KG1 (cell line): Measurements from ENCODE around the gene KCNMB4.

Experiments
- DNase-seq: peaks from one replicate; lab custom pipeline; 2025; lab: John Stamatoyannopoulos, UW

The KCNMB4 gene

DNA sequence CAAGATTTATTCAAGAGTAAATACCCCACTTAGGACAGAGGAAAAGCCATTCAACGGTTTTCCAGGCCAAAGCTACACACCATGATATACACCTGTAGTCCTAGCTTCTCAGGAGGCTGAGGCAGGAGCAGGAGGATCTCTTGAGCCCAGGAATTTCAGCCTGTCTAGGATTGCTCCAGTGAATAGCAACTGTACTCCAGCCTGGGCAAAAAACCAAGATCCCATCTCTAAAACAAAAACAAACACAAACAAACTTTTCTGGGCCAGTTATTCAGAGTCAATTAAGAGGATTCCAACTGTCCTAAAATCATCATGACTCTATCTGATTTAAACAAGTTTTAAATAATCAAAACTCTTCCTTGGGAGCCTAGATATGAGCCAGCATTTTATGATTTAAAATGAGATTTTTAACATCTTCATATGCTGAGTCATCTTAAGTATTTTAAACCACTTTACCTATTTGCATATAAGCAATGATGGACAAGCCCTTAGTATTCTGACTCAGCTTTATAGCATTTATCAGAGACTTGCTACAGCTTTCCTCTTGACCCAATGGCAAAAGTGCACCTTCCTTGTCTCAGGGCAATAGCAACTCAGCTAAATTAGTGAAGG is 77.1 kb downstream of the KCNMB4 start:
- no peak for DNase-seq

- no peak for DNase-seq
Observed at GRCh38 chr12:70444903-70445302, 78.8 kb downstream of the KCNMB4 start.

DNA sequence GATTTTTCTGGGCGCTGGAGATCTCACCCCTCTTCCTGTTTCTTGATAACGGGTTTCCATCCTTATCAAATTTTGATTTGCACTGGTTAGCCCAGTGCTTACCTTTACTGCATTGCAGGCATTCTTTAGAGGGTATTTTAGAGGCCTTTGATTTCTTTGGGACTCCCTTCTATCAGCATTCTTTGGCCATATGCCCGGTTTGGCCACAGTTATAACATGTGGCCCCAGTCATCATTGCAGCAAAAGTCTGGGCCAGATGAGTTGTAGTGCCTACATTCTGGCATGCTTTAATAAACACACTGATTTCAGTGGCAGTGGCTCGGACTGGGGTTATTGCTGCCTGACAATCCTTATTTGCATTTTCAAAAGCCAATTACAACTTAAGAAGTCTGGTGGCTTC is 82.3 kb downstream of the KCNMB4 start:
- DNase-seq, result no peak

DNA sequence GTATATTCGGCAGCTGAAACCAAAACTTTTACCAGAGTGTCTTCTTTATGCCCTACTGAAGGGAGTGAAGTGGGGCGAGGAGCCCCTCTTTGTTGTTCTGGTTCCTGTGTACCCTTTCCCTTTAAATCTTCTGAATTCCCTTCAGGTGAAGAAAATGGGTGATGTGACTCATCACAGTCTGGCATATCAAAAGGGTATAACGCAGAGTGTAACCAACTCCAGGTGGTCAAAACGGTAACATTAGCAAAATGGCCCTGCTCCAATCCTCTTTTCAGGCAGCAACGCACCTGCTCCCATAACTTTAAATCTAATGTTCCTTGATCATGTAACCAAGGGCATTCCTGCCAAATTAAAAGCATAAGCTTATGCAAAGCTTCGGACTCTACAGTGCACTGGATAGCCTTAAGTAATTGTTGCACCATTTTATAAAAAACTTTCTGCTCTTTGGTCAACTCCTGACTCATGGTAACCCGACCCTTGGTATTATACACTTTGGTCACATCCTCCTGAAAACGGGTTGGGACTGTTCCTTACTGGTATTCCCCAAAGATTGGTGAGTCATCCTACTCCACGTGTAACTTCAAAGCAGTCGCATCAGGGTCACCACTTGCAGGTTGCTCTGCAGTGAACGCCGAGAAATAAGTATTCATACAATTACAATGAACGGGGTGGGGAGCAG is 83.1 kb downstream of the KCNMB4 start:
- DNase-seq, result no peak

- no peak for DNase-seq
Observed at GRCh38 chr12:70449753-70450341, 83.8 kb downstream of the KCNMB4 start.

- DNase-seq, result no peak
Observed at GRCh38 chr12:70451528-70451927, 85.4 kb downstream of the KCNMB4 start.

- DNase-seq, result no peak
Observed at GRCh38 chr12:70456953-70457352, 90.9 kb downstream of the KCNMB4 start.

- DNase-seq, result no peak
Observed at GRCh38 chr12:70459786-70460185, 93.7 kb downstream of the KCNMB4 start.

GRCh38 chr12:70463997-70464396 is 97.9 kb downstream of the KCNMB4 start:
- no peak for DNase-seq

DNA sequence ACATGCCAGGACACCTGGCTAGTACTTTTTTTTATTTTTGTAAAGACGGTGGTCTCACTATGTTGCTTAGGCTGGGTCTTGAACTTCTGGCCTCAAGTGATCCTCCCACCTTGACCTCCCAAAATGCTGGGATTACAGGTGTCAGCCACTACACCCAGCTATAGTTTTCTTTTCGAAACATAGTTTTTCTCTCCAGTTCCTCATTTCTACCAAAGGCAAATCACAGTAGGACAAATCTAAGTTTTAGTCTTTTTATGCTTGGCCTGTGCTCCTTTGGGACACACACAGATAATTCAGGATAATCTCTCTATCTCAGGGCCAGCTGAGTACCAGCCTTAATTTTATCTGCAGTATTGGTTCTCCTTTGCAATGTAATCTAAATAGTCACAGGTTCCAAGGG is 100.7 kb downstream of the KCNMB4 start:
- DNase-seq, result no peak

DNA sequence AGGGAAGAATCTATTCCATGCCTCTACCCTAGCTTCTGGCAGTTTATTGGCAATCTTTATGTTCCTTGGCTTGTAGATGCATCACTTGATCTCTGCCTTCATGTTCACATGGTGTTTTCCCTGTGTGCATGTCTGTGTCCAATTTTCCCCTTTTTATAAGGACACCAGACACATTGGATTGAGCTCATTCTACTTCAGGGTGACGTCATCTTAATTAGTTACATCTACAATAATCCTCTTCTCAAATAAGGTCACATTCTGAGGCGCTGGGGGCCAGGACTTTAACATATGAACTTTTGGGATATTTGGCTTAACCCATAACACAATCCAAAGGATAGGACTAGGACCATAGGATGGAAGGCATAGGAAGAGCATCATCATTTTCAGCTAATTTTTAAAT is 101.4 kb downstream of the KCNMB4 start:
- DNase-seq, result no peak

DNA sequence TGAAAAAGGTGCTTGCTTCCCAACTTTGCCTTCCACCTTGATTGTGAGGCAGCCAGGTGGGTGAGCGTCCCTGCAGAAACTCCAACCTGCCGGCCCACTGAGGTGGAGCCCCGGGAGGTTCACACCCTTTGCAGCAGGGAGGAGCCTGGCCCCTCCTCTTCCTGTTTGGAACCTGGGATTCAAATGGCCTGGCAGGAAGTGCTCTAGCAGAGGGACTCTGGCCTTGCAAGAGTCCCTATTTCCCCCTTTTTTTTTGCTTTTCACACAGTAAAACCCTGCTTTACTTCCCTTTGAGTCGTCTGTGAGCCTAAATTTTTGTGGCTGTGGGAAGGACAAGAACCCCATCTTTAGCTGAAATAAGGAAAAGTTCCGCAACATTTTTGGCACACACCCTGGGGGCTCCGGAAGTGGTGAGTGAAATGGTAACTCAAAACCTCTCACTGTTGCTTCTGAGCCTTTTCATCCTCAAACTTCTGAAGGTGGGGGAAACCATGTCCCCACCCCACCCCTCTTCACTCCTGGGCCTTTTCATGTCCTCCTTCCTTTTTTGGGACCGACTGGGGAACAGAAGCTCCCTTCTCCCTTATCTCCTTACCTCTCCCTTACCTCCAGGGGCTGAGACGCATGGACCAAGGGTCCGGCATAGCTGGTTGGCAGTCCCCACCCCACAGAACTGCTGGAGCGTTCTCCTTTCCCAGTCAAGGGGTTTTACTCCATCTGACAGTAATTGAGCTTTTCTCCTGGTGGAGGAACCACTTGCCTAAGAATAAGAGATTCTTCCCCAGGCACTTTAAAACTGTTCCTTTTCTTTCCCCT is 102.0 kb downstream of the KCNMB4 start:
- no peak for DNase-seq

GRCh38 chr12:70468741-70469140 is 102.7 kb downstream of the KCNMB4 start:
- DNase-seq, result no peak

- no peak for DNase-seq
Observed at GRCh38 chr12:70469221-70469820, 103.2 kb downstream of the KCNMB4 start.

GRCh38 chr12:70482764-70483163 is 116.7 kb downstream of the KCNMB4 start:
- no peak for DNase-seq
